Psoas muscle (tissue), 8 donors: ENCODE measurements around the gene MOB3A. TPM values are rescaled to one million over a fixed set of nuclear protein-coding genes. Genes with fewer than 3 reads are reported as not detected.

Source experiments
- ATAC-seq, 4 donors: fragments of 200-7000 bp; cut with Tn5 transposase; one replicate each; pipeline ENCODE4 v1.9.1; 2020; ENCODE audit warnings: moderate library complexity in 3 of 4, mild to moderate bottlenecking in 2 of 4
- DNase-seq, 2 donors: peaks; one replicate each; pipeline ENCODE4 v3.0.0-alpha.2; 2020
- H3K27ac ChIP-seq: fragments of 200-600 bp; one replicate; pipeline ENCODE4 v1.8.0; 2022
- H3K27me3 ChIP-seq, 3 donors: fragments of 200-600 bp in 1 of 3; one replicate each; pipeline versions ENCODE4 v1.6.1 to v1.8.0; 2013 to 2022; ENCODE audit warnings: low read length in 2 of 3, mild to moderate bottlenecking in 2 of 3, moderate library complexity in 1 of 3; ENCODE audit not compliant: insufficient read depth in 3 of 3
- H3K36me3 ChIP-seq, 2 donors: fragments of 200-600 bp in 1 of 2; one replicate each; pipeline versions ENCODE4 v1.6.1 to v1.8.0; 2013 to 2022; ENCODE audit warnings: low read depth in 1 of 2, mild to moderate bottlenecking in 1 of 2, moderate library complexity in 1 of 2; ENCODE audit not compliant: insufficient read depth in 1 of 2
- H3K4me1 ChIP-seq: fragments of 200-600 bp; one replicate; pipeline ENCODE4 v1.8.0; 2022
- H3K4me3 ChIP-seq: fragments of 200-600 bp; one replicate; pipeline ENCODE4 v1.8.0; 2022; ENCODE audit warnings: mild to moderate bottlenecking
- H3K9me3 ChIP-seq: fragments of 200-600 bp; one replicate; pipeline ENCODE4 v1.8.0; 2022
- WGBS, 3 donors: extraction: QIAGEN DNeasy Blood & Tissue Kit; methylation state at CpG; one replicate each; pipeline versions ENCODE4 v1.1.6 to v1.1.7; 2013; 5-methylcytosine and 5-hydroxymethylcytosine counted together
- intact Hi-C, 2 donors: fragments of 100-400 bp; cut with DNase I; formaldehyde crosslinking; loops; one replicate each; pipeline versions ENCODE4 v1.11.0 to v1.14.2; 2022
- polyA plus RNA-seq, 3 donors: library from polyadenylated mRNA; stranded (reverse); fragments of 200-250 nt; gene quantifications; one replicate each; pipeline ENCODE4 v1.2.3, GENCODE V29; 2013
- total RNA-seq, 4 donors: library from RNA; stranded (reverse); fragmentation: NEBNext Ultra II Directional in 2 of 4; extraction: Animal tissue kit (Norgen Biotek cat#: 25700) in 2 of 4; gene quantifications; one replicate each; pipeline versions ENCODE4 v1.2.1 to v1.2.4, GENCODE V29; 2021 to 2023
- TF ChIP-seq, protein P1 (sequence below): fragments of 200-600 bp; IDR thresholded peaks from one replicate; pipeline ENCODE4 v1.8.0; 2022; ENCODE audit warnings: antibody characterized with exemption
- donor health status: healthy with polysubstance abuse.
- donor health status: DM: no; HTN: no; CAD: no; lungs with moderate emphysema.
- donor health status: Bipolar disorder and iron deficiency.
- donor health status: healthy.
- donor health status: DM: yes; HTN: yes; CAD: no.
- donor health status: DM: no; HTN: no; CAD: no.
- donor health status: DM: no; HTN: no; CAD: no.
- donor health status: DM: yes; HTN: yes; CAD: no.

Gene MOB3A
- total and polyA plus RNA-seq, 7 donors, result 8.3 to 19.8 (median 13.5) TPM

DNA sequence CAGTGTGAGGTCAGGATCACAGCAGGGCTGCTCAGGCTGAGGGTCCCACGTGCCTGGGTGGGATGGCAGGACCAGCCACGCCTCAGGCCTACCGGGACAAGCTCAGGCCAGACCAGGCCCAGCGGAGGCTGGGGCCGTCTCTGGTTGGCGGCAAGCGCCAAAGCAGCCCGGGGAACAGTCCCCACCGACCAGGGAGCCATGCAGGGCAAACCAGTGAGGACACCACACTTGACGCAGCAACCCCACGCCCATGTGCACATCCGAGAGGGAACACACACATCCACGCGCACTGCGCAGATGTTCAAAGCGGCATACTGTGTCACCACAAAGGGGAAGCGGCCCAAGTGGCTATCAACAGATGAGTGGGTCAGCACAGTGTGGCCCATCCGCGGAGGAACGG lies 15.8 kb upstream of the MOB3A start:
- Histone ChIP-seq H3K4me3 (no peak overlapping the region), H3K9me3 (no peaks in the 10 kb centered on the region), H3K27ac (no peak overlapping the region), H3K27me3 (no peaks in the 10 kb centered on the region), H3K4me1 (no peaks in the 10 kb centered on the region), H3K36me3 (peaks cover 3 to 100% of the 10 kb centered on the region in 2 donors)
- intact Hi-C loops, result no loop called here
- no peak for DNase-seq
- TF ChIP-seq, protein P1, sequence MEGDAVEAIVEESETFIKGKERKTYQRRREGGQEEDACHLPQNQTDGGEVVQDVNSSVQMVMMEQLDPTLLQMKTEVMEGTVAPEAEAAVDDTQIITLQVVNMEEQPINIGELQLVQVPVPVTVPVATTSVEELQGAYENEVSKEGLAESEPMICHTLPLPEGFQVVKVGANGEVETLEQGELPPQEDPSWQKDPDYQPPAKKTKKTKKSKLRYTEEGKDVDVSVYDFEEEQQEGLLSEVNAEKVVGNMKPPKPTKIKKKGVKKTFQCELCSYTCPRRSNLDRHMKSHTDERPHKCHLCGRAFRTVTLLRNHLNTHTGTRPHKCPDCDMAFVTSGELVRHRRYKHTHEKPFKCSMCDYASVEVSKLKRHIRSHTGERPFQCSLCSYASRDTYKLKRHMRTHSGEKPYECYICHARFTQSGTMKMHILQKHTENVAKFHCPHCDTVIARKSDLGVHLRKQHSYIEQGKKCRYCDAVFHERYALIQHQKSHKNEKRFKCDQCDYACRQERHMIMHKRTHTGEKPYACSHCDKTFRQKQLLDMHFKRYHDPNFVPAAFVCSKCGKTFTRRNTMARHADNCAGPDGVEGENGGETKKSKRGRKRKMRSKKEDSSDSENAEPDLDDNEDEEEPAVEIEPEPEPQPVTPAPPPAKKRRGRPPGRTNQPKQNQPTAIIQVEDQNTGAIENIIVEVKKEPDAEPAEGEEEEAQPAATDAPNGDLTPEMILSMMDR, result no peak
- no peak for ATAC-seq
- 88 to 92% (median 89%) methylated on average over 16 to 20 of the region's 20 CpGs for WGBS, 3 donors

- intact Hi-C loops, result no loop called here
- TF ChIP-seq, protein P1, result no peak
- no peak overlapping the region for H3K27ac ChIP-seq
- H3K27me3 ChIP-seq, result no peaks in the 10 kb centered on the region
- no peak for ATAC-seq
- WGBS, 3 donors, result 91 to 96% (median 92%) methylated on average over 15 to 22 of the region's 22 CpGs
- peaks cover 3 to 100% of the 10 kb centered on the region in 2 donors for H3K36me3 ChIP-seq
- no peaks in the 10 kb centered on the region for H3K4me1 ChIP-seq
- H3K4me3 ChIP-seq, result no peak overlapping the region
- H3K9me3 ChIP-seq, result no peaks in the 10 kb centered on the region
- DNase-seq, result no peak
Measured at GRCh38 chr19:2111425-2111824, 15.3 kb upstream of the MOB3A start.

DNA sequence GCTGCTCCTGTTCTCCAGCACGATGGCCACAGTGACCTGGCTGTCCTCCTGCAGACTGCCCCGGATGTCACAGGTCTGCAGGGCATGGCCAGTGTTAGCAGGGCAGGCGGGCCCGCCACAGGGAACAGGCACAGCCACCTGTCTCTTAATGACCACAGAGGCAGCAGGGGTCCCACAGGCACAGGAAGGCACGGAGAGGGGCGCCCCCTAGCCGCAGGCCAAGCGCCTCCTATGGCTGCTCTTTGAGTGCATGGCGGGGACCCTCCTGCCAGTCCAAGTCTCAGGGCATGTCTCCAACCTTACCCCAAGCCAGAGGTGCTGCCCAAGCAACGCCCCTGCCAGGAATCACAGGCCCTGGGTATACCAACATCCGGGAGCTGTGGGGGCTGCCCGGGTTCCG lies 14.7 kb upstream of the MOB3A start:
- Histone ChIP-seq H3K4me3 (no peak overlapping the region), H3K4me1 (no peaks in the 10 kb centered on the region), H3K36me3 (peaks cover 3 to 100% of the 10 kb centered on the region in 2 donors), H3K27ac (no peak overlapping the region), H3K9me3 (no peaks in the 10 kb centered on the region), H3K27me3 (no peaks in the 10 kb centered on the region)
- ATAC-seq, result no peak
- 81 to 88% (median 88%) methylated on average over 10 to 13 of the region's 13 CpGs for WGBS, 3 donors
- TF ChIP-seq, protein P1, result no peak
- intact Hi-C loops, result no loop called here
- no peak for DNase-seq

DNA sequence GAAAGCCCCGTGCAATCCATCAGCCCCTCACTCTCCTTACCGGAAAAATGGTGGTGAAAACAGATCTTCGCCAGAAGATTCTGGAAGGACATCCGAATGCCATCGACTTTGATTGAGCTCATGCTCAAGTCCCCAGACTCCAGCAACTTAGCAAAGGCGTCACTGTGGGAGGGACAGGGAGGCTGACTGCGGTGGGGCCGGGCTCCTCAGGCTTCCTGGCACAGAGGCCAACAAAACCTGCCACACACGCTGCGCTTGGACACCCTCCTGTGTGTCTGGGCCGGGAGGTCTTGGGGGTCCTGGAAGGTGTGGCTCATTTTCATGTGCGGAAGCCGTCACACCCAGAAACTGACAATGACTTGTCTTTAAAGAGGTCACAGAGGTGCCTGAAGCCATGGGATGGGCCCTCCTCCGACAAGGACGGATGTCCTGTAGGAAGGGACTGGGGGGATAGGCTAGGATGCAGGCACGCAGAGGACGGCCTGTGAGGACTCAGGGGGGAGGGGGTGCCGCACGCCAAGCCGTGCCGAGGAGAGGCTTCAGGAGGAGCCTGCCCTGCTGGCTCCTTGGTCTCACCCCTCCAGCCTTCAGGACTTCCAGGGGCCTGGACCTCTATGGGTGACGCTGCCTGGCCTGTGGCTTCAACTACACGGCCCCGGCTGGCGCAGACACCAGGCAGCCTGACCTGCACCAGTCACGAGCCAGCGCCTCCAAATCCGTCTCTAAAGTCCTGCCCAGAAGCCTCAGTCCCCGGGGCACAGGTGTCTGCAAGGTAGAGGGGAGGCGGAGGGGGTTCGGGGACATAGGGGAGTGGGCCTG lies 13.1 kb upstream of the MOB3A start:
- H3K27me3 ChIP-seq, result no peaks in the 10 kb centered on the region
- no peaks in the 10 kb centered on the region for H3K9me3 ChIP-seq
- H3K4me3 ChIP-seq, result no peak overlapping the region
- intact Hi-C loops, result no loop called here
- 73 to 83% (median 83%) methylated on average over 28 to 31 of the region's 31 CpGs for WGBS, 3 donors
- TF ChIP-seq, protein P1, result no peak
- H3K4me1 ChIP-seq, result no peaks in the 10 kb centered on the region
- ATAC-seq (no peak), DNase-seq (no peak)
- peaks cover 3 to 95% of the 10 kb centered on the region in 2 donors for H3K36me3 ChIP-seq
- no peak overlapping the region for H3K27ac ChIP-seq
